G401 (cell line): ENCODE results near the gene KIF6. TPM values are rescaled to one million over a fixed set of nuclear protein-coding genes. Genes with fewer than 3 reads are reported as not detected.

Experiments
- DNase-seq: peaks from one replicate; pipeline ENCODE4 v3.0.0-alpha.2; 2015; ENCODE audit warnings: low spot score
- in situ Hi-C: cut with HindIII; loops from 2 replicates; pipeline ENCODE4 v1.10.0; 2016; ENCODE audit warnings: low sequenced_read_pairs, mixed read lengths
- total RNA-seq: library from RNA; depleted of rRNA; stranded (reverse); fragments of >200 nt; shearing (Covaris generic); gene quantifications from 2 replicates; pipeline ENCODE4 v1.2.3, GENCODE V29; 2014

Gene KIF6
- total RNA-seq, 1 experiment from 2014 or later, result 0.20 TPM

- no peak for DNase-seq
- in situ Hi-C loops, result no loop called here
Observed at GRCh38 chr6:39347206-39347605, 378.0 kb downstream of the KIF6 start.

GRCh38 chr6:39344821-39345280 lies 380.4 kb downstream of the KIF6 start:
- in situ Hi-C loops, result no loop called here
- no peak for DNase-seq

GRCh38 chr6:39343396-39343870 lies 381.8 kb downstream of the KIF6 start:
- no peak for DNase-seq
- in situ Hi-C loops, result no loop called here

- in situ Hi-C loops, result no loop called here
- no peak for DNase-seq
Observed at GRCh38 chr6:39342692-39343395, 382.4 kb downstream of the KIF6 start.

GRCh38 chr6:39341937-39342336 lies 383.3 kb downstream of the KIF6 start:
- DNase-seq, result no peak
- in situ Hi-C loops, result no loop called here

- DNase-seq, result no peak
- in situ Hi-C loops, result no loop called here
Observed at GRCh38 chr6:39341352-39341751, 383.9 kb downstream of the KIF6 start.

GRCh38 chr6:39339868-39340550 lies 385.2 kb downstream of the KIF6 start:
- no peak for DNase-seq
- in situ Hi-C loops, result no loop called here

- in situ Hi-C loops, result no loop called here
- DNase-seq, result no peak
Observed at GRCh38 chr6:39339096-39339867, 385.9 kb downstream of the KIF6 start.

- DNase-seq, result no peak
- in situ Hi-C loops, result no loop called here
Observed at GRCh38 chr6:39338397-39338796, 386.8 kb downstream of the KIF6 start.

GRCh38 chr6:39335780-39336545 lies 389.2 kb downstream of the KIF6 start:
- in situ Hi-C loops, result no loop called here
- no peak for DNase-seq

- DNase-seq, result no peak
- in situ Hi-C loops, result no loop called here
Observed at GRCh38 chr6:39333644-39334438, 391.4 kb downstream of the KIF6 start.

- in situ Hi-C loops, result no loop called here
- DNase-seq, result peak; percentile 11
Observed at GRCh38 chr6:39330476-39330875, 394.7 kb downstream of the KIF6 start.

- in situ Hi-C loops, result no loop called here
- no peak for DNase-seq
Observed at GRCh38 chr6:39330057-39330456, 395.2 kb downstream of the KIF6 start.

GRCh38 chr6:39328066-39328465 lies 397.1 kb downstream of the KIF6 start:
- no peak for DNase-seq
- in situ Hi-C loops, result no loop called here

GRCh38 chr6:39327507-39327906 lies 397.7 kb downstream of the KIF6 start:
- DNase-seq, result no peak
- in situ Hi-C loops, result no loop called here

- DNase-seq, result no peak
Observed at GRCh38 chr6:39322306-39322850, 402.8 kb downstream of the KIF6 start, which contains the start of gene KCNK16. KCNK16 (minus strand) TSS chr6:39322702; CDS start chr6:39322540, 162 bp downstream.

GRCh38 chr6:39321761-39322160 lies 403.4 kb downstream of the KIF6 start:
- DNase-seq, result no peak
- in situ Hi-C loops, result no loop called here

More at GRCh38 chr6:39322306-39322850, 402.8 kb downstream of the KIF6 start, which contains the start of gene KCNK16:
- in situ Hi-C loops, result no loop called here

- DNase-seq, result no peak
- in situ Hi-C loops, result no loop called here
Observed at GRCh38 chr6:39320363-39320984, 404.7 kb downstream of the KIF6 start.
